ENCODE data around the gene MYLK.
A peak's percentile ranks its signal among the peaks of the same experiment; 100 is the strongest.
"Not testable (repeated sequence)": the region's sequence is repeated elsewhere in the genome, so short reads cannot be mapped to it uniquely, and the experiment has no call there.

Gene MYLK

GRCh38 chr3:123611674-123612073, 272.5 kb downstream of the MYLK start:
- DNase-seq, result not testable (repeated sequence)

DNA sequence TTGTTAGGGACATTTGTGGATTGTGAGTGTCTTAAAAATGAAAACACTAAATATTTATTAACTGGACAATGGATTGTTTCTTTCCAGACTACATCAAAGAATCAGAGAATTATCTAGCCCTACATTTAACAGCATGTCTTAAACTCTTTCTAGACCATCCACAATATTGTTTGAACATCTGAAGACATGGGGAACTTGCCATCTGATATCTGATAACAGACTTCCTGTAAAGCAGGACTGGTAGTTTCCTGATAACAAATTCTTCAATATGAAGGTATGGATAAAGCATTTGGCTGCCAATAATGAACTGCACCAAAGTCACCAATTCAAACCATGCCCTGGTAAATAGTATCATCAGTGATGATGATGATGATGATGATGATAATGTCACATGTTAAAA, 273.1 kb downstream of the MYLK start:
- no peak for DNase-seq

DNA sequence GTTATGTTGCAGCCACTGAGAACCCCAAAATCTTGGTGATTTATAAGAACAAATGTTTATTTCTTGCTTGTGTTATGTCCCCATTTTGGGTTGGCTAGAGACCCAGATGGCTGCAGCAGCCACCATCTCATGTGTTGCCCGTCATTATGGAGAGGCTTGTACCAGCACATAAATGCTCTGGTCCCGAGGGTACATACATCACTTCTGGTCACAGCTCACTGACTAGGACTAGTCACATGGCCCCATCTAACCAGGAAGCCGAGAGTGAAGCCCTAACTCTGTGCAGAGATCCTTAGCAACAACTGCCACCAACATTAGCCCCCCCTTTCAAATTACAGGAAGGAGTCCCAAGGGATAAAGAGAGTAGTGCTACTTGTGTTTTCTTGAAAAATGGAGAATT, 273.8 kb downstream of the MYLK start:
- DNase-seq, result no peak

GRCh38 chr3:123609063-123609462, 275.1 kb downstream of the MYLK start:
- no peak for DNase-seq

GRCh38 chr3:123608263-123608937, 275.7 kb downstream of the MYLK start:
- DNase-seq, result no peak

GRCh38 chr3:123606527-123606926, 277.6 kb downstream of the MYLK start:
- no peak for DNase-seq

DNA sequence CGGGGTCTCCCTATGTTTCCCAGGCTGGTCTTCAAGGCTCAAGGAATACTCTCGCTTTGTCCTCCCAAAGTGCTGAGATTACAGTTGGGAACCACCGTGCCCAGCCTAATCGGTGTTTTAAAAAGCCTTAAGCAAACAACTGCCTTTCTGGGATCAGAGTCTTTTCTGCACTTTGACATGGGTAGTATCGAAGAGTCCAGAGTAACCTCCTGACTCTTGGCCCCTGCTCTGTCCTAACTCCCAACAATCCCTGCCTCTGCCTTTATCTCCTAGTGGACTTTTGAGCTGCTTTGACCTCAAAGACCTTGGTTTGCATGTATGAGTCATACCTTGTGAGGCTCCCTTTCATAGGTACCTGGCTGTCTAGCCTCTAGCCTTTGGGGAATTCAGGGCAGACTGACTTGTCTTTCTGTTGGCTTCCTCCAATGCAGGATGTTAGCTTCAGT, 278.3 kb downstream of the MYLK start:
- DNase-seq, result no peak

DNA sequence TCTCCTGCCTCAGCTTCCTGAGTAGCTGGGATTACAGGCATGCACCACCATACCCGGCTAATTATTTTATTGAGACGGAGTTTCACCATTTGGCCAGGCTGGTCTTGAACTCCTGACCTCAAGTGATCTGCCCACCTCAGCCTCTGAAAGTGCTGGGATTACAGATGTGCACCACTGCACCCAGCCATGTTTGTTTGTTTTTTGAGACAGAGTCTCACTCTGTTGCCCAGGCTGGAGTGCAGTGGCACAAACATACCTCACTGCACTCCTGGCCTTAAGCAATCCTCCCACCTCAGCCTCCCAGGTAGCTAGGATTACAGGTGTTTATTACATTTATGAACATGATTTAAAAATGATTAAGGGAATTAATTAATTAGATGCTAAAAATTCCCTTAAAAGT, 281.0 kb downstream of the MYLK start:
- not testable (repeated sequence) for DNase-seq

- no peak for DNase-seq
These were observed 281.8 kb downstream of the MYLK start for GRCh38 chr3:123602325-123602724.

GRCh38 chr3:123600863-123601262, 283.3 kb downstream of the MYLK start:
- DNase-seq, result not testable (repeated sequence)

DNA sequence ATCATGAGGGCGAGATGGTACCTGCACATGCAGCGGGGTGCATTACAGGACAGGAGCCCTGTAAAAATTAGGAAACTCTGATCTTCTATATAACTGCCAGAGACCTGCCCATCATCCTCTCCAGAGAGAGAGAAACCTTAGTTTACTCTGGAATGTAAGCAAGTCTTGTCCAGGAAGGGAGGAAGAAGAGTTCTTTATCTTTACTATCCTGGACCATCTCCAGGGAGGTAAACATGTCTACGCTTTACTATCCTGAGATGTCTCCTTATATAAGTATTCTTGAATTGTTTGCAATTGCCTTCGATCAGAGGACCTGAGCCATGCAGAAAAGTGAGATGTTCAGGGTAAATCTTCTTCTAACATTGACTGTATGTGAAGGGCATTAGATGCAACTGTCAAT, 286.6 kb downstream of the MYLK start:
- DNase-seq, result no peak

- DNase-seq, result no peak
These were observed 288.5 kb downstream of the MYLK start for GRCh38 chr3:123595396-123596180.

DNA sequence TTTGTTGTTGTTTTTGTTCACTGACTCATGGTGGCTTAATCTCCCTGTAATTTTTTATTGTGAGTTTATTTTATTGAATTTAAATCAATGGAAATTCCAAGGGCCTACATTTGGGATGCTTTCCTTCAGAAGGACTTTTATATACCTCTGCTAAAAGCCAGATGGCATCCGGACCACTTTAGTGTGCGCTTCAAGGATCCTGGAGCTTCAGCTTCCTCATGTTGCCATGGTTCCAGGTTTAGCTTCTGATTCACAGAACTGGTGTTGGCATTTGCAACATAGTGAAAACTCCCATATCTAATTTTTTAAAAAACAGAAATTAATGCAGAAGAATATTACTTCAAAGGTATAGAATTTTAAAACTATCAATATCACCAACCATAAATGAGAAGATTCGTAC, 290.8 kb downstream of the MYLK start:
- no peak for DNase-seq

GRCh38 chr3:123590685-123591450, 293.3 kb downstream of the MYLK start:
- no peak for DNase-seq

DNA sequence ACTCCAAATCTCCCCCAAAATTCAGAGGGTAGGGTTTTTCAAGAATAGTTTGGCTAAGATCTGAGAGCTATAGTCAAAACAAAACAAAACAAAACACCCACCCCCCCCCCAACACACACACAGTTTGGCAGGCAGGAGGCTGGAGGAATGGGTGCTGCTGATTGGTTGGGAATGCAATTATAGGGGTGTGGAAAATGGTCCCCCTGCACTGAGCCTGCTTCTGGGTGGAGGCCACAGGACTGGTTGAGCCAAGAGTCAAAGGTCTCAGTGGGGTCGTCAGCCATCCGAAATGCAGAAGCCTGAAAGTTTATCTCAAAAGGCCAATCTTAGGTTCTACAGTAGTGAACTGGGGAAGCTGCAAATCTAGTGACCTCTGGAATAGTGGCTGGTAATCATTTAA, 296.7 kb downstream of the MYLK start:
- no peak for DNase-seq

DNA sequence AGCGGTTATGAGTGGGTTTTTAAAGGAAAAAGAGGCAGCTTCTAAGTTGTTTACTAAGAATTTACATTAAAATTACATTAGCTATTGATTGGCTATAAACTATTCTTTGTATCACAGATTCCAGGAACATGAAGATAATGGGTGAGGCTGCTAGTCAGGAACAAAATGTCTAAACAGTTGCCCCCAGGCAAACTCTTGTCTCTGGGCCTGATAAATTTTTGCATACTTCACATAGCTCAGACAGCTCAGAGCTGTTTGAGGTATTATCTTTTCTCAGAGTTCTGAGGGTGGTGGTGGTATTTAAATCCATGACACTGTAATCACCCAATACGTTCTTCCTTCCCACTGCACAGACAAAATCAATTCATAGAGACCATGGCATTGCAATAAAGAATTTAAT, 297.2 kb downstream of the MYLK start:
- DNase-seq, result no peak

DNA sequence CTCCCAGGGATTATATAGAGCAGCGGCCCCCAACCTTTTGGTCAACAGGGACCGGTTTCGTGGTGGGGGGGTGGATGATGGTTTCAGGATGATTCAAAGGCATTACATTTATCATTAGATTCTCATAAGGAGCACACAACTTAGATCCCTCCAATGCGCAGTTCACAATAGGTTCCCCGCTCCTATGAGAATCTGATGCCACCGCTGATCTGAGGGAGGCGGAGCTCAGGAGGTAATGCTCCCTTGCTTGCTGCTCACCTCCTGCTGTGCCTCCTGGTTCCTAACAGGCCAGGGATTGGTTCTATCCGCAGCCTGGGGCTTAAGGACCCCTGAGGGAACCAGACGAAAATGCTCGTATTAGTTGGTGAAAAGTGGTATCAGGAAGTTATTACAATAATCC, 298.0 kb downstream of the MYLK start:
- peak; percentile 63 for DNase-seq

GRCh38 chr3:123584988-123585937, 298.9 kb downstream of the MYLK start, which contains the start of gene HACD2:
Gene HACD2 (minus strand): TSS chr3:123585053. CDS start chr3:123585027, 26 bp downstream.
- peak; percentile 96 for DNase-seq

DNA sequence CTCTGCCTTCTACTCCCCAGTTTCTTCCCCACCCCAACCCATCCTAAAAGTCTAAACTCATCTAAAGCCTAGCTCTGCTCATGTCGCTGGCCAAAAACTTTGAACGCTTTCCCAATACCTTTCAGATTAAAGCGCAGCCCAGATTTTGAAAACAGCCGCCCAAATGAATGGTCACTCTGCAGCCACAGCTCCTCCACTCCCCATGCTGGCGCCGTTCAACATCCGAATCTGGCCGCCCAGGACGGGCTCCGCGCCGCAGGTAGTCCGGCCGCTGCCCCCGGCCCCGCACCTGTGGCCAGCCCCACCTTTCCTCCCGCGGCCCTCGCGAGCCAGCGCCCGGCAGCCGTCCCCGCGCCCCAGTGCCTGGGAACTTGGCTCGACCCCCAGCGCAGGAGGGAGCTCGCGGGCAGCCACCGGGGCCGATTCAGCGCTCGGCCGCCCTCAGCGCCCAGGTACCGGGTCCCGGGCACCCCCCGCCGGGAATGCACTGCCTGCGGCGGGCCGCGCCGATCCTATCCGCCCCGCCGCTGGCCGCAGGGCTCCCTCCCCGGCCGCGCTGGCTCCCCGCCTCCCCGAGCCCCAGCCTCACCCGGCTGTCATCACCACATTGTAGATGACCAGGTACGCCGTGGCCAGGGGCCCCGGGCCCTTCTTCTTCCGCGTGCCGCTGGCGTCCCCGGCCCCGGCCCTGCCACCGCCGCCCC, 299.7 kb downstream of the MYLK start:
- no peak for DNase-seq

- DNase-seq, result no peak
These were observed 300.6 kb downstream of the MYLK start for GRCh38 chr3:123583561-123583960.

DNA sequence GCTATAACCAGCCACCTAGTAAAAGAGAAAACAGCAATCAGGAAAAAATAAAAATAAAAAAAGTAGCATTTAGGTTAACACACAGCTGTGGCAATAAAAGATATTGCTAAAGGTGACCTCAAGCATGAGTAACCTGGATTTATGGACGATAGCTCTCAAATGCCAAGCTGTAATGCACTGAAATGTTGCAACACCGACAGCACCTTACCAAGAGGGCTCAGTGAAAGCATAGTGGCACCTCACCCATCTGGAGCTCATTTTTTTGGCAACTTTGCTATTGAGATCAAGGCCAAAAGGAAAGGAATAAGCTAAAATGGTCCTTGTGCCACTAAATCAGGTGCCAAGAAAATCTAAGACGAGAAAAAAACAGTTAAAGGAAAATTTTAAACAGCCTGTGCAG, 301.8 kb downstream of the MYLK start:
- DNase-seq, result no peak

DNA sequence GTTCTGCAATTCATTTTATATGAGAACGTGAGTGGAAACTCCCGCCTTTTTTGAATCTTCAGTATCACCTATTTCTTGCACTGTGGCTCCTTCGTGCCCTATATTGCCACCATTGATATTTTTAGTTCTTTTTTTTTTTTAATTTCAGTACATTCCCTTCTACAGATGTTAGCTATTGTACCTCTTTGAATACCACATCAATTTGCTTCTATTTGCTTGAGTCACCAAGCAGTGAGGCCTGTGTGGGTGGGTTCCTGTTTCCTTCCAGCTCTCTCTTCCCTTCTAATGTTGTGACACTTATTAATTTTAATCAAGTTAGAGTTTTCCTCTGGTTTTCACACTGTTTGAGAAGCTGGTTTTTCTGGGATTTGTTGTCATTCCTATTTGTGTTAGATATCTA, 308.0 kb downstream of the MYLK start:
- no peak for DNase-seq
